GM06990 (cell line): ENCODE results near the gene CHST11.

Experiments used
- DNase-seq: peaks from one replicate; pipeline ENCODE4 v3.0.0-alpha.2; 2011; ENCODE audit not compliant: insufficient read length; ENCODE audit errors: extremely low read depth
- H3K27me3 ChIP-seq: replicated peaks from 2 replicates; pipeline ENCODE4 v1.6.0; 2011; ENCODE audit warnings: low read length; ENCODE audit not compliant: control insufficient read depth, insufficient read depth
- H3K36me3 ChIP-seq: 2 replicates; pipeline ENCODE4 v1.5.1; 2011; ENCODE audit warnings: low read length; ENCODE audit not compliant: control insufficient read depth, insufficient read depth
- H3K4me3 ChIP-seq: replicated peaks from 2 replicates; pipeline ENCODE4 v1.5.1; 2011; ENCODE audit warnings: low read depth, mild to moderate bottlenecking, control low read depth, low read length
- CTCF ChIP-seq: IDR thresholded peaks from 2 replicates; pipeline ENCODE4 v1.5.1; 2011; ENCODE audit warnings: low read length, control low read depth, mild to moderate bottlenecking, inconsistent platforms; ENCODE audit not compliant: insufficient read depth, poor library complexity, severe bottlenecking

CHST11 gene

GRCh38 chr12:104729610-104730446 lies 273.1 kb downstream of the CHST11 start:
- no peak for DNase-seq
- Histone ChIP-seq H3K36me3 (no peaks in the 10 kb centered on the region; the same call in none of the 2 replicates), H3K4me3 (no peak overlapping the region), H3K27me3 (no peaks in the 10 kb centered on the region)
- no peak for TF ChIP-seq CTCF

DNA sequence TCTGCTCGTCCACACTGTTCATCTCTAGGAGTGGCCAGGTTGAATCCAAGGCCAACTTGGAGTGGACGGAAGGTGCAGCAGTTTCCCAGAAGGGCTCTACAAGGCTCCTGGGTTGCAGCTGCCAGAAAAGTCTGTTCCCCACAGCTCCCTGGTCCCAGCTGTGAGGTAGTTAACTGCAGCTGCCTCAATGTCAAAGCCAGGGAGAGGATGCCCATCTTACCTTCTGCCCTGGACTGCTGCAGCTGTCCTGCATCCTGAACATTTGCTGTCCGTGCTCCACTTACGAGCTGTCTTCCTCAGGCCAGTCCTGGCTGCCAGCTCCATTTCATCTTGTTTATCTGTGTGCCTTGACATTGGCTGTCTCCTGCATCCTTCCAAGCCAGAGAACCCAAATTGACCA lies 274.0 kb downstream of the CHST11 start:
- H3K27me3 ChIP-seq: no peaks in the 10 kb centered on the region
- no peak overlapping the region for H3K4me3 ChIP-seq
- no peaks in the 10 kb centered on the region; the same call in none of the 2 replicates for H3K36me3 ChIP-seq
- no peak for TF ChIP-seq CTCF
- no peak for DNase-seq

GRCh38 chr12:104733717-104734175 lies 277.0 kb downstream of the CHST11 start:
- no peaks in the 10 kb centered on the region for H3K27me3 ChIP-seq
- TF ChIP-seq CTCF: peak; percentile 33
- no peaks in the 10 kb centered on the region; the same call in 1 of the 2 replicates for H3K36me3 ChIP-seq
- no peak overlapping the region for H3K4me3 ChIP-seq
- DNase-seq: no peak

GRCh38 chr12:104734541-104735095 lies 277.9 kb downstream of the CHST11 start:
- Histone ChIP-seq H3K27me3 (no peaks in the 10 kb centered on the region), H3K36me3 (no peaks in the 10 kb centered on the region; the same call in 1 of the 2 replicates), H3K4me3 (no peak overlapping the region)
- no peak for DNase-seq
- no peak for TF ChIP-seq CTCF

- Histone ChIP-seq H3K27me3 (no peaks in the 10 kb centered on the region), H3K4me3 (no peak overlapping the region), H3K36me3 (no peaks in the 10 kb centered on the region)
- no peak for DNase-seq
- TF ChIP-seq CTCF: no peak
Measured at GRCh38 chr12:104735801-104736200, 279.1 kb downstream of the CHST11 start.
